ENCODE results near the gene RPS6KB2. TPM values are rescaled to one million over a fixed set of nuclear protein-coding genes. Genes with fewer than 3 reads are reported as not detected.

Gene RPS6KB2
- total and polyA plus RNA-seq, 9 of the 15 experiments (the other 6 are each of a cell fraction or from before 2014, with no cell fraction given), result 0.42 to 122 (median 82.6) TPM

DNA sequence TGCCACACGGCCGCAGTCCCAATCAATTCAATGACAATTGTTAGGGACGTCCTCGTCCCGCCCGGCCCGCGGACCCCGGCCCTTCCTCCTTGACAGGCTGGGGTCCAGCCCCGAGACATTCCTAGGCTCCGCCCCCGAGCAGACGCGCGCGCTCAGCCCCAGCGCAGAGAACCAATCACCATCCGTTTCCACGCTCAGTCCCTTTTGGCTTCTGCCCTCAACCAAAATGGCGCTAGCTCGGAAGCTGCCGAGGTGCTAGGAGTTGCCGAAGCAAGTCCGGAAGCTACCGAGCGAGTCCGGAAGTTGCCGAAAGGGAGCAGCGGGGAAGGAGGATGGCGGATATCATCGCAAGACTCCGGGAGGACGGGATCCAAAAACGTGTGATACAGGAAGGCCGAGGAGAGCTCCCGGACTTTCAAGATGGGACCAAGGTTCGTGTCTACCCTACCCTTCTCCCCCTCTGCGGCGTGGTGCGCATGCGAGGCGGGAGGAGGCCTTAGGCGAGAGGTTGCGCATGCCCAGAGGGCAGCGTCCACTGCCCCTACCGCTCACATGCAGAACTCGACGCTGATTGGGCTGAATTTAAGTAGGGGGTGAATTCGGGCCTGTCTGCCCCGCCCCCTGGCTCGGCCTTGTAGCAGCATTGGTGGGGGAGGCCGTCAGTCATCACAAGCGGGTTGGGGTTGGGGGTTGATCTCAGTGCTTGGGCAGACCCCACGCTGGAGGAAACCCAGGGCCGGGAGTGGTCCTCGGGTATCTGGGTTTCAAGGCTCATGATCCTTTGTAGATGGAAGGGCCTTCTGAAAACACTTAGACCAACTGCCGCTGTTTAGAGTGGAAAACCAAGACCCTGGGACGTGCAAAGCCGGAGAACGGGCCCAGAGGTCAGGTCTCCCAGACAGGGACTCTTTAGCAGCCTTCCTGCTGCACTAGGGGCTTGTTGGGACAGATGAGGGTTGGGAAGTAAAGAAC lies 54.8 kb downstream of the RPS6KB2 start, which contains the start of gene AIP (continued):
- no peak for TF ChIP-seq IFI16 (CRISPR knock-in tag; IDR thresholded peaks at IDR 0.05)
- TF ChIP-seq, protein P1, sequence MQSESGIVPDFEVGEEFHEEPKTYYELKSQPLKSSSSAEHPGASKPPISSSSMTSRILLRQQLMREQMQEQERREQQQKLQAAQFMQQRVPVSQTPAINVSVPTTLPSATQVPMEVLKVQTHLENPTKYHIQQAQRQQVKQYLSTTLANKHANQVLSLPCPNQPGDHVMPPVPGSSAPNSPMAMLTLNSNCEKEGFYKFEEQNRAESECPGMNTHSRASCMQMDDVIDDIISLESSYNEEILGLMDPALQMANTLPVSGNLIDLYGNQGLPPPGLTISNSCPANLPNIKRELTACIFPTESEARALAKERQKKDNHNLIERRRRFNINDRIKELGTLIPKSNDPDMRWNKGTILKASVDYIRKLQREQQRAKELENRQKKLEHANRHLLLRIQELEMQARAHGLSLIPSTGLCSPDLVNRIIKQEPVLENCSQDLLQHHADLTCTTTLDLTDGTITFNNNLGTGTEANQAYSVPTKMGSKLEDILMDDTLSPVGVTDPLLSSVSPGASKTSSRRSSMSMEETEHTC (IDR thresholded peaks at IDR 0.05), result no peak
- TF ChIP-seq ETS2 (tag; IDR thresholded peaks at IDR 0.05; ENCODE audit: borderline replicate concordance, poor library complexity, severe bottlenecking), result no peak
- peak; percentile 16 for TF ChIP-seq NEUROD1 (IDR thresholded peaks at IDR 0.05; ENCODE audit: borderline replicate concordance, low read depth, low read length, partially characterized antibody)
- TF ChIP-seq, protein P2, sequence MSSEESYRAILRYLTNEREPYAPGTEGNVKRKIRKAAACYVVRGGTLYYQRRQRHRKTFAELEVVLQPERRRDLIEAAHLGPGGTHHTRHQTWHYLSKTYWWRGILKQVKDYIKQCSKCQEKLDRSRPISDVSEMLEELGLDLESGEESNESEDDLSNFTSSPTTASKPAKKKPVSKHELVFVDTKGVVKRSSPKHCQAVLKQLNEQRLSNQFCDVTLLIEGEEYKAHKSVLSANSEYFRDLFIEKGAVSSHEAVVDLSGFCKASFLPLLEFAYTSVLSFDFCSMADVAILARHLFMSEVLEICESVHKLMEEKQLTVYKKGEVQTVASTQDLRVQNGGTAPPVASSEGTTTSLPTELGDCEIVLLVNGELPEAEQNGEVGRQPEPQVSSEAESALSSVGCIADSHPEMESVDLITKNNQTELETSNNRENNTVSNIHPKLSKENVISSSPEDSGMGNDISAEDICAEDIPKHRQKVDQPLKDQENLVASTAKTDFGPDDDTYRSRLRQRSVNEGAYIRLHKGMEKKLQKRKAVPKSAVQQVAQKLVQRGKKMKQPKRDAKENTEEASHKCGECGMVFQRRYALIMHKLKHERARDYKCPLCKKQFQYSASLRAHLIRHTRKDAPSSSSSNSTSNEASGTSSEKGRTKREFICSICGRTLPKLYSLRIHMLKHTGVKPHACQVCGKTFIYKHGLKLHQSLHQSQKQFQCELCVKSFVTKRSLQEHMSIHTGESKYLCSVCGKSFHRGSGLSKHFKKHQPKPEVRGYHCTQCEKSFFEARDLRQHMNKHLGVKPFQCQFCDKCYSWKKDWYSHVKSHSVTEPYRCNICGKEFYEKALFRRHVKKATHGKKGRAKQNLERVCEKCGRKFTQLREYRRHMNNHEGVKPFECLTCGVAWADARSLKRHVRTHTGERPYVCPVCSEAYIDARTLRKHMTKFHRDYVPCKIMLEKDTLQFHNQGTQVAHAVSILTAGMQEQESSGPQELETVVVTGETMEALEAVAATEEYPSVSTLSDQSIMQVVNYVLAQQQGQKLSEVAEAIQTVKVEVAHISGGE (CRISPR knock-in tag; IDR thresholded peaks at IDR 0.05), result peak in 1 of 3 experiments; percentile 64; a peak in 1 of 6 replicates
- no peak for TF ChIP-seq NCOA2 (IDR thresholded peaks at IDR 0.05; ENCODE audit: partially characterized antibody in 2 of 2)
- no peak for TF ChIP-seq NR4A1 (CRISPR knock-in tag; IDR thresholded peaks at IDR 0.05)
- peak; percentile 78 for TF ChIP-seq NR4A1 (tag; IDR thresholded peaks at IDR 0.05)
- TF ChIP-seq SRSF9 (IDR thresholded peaks at IDR 0.05; ENCODE audit: borderline replicate concordance, low read depth, low read length), result no peak
- no peak for TF ChIP-seq ILF3 (IDR thresholded peaks at IDR 0.05; ENCODE audit: borderline replicate concordance)
- no peak for TF ChIP-seq TAF9B (IDR thresholded peaks at IDR 0.05; ENCODE audit: partially characterized antibody)
- TF ChIP-seq HDAC1 (IDR thresholded peaks at IDR 0.05), result peak in 1 of 2 experiments; percentile 6; a peak in 1 of 4 replicates
- TF ChIP-seq ZNF717 (CRISPR knock-in tag; IDR thresholded peaks at IDR 0.05), result no peak
- no peak for TF ChIP-seq EP300 (IDR thresholded peaks at IDR 0.05; ENCODE audit: low read length)
- TF ChIP-seq NFYB (IDR thresholded peaks at IDR 0.05; ENCODE audit: extremely low read depth, insufficient read length), result peak; percentile 77
- TF ChIP-seq NFIX (CRISPR knock-in tag; IDR thresholded peaks at IDR 0.05; ENCODE audit: low read depth), result no peak
- no peak for TF ChIP-seq SMARCC2 (IDR thresholded peaks at IDR 0.05; ENCODE audit: low read depth)
- TF ChIP-seq ZKSCAN8 (CRISPR knock-in tag; IDR thresholded peaks at IDR 0.05), result no peak
- TF ChIP-seq ETV1 (tag; conservative IDR thresholded peaks at IDR 0.05; ENCODE audit: low read depth), result peak; percentile 69
- TF ChIP-seq MCM2 (IDR thresholded peaks at IDR 0.05; ENCODE audit: low read depth), result no peak
- no peak for TF ChIP-seq POLR2H (tag; IDR thresholded peaks at IDR 0.05; ENCODE audit: low read depth)
- TF ChIP-seq OTX1 (CRISPR knock-in tag; IDR thresholded peaks at IDR 0.05), result no peak
- no peak for TF ChIP-seq PYGO2 (tag; IDR thresholded peaks at IDR 0.05)

All from K562 (cell line).